Glutamatergic neuron (in vitro differentiated cells): Measurements from ENCODE around the gene RBM19. TPM values are rescaled to one million over a fixed set of nuclear protein-coding genes. Genes with fewer than 3 reads are reported as not detected.

Experiments
- DNase-seq: peaks from one replicate; pipeline ENCODE4 v3.0.0; 2022
- H3K27ac Mint-ChIP-seq: one replicate; pipeline ENCODE4 v1.8.0; 2020; ENCODE audit warnings: mild to moderate bottlenecking, mixed read lengths, inconsistent platforms; ENCODE audit not compliant: unreplicated experiment
- H3K27me3 Mint-ChIP-seq: one replicate; pipeline ENCODE4 v1.8.0; 2020; ENCODE audit warnings: mild to moderate bottlenecking, moderate library complexity, mixed read lengths, inconsistent platforms; ENCODE audit not compliant: unreplicated experiment
- H3K36me3 Mint-ChIP-seq: one replicate; pipeline ENCODE4 v1.8.0; 2020; ENCODE audit warnings: mild to moderate bottlenecking, mixed read lengths, inconsistent platforms; ENCODE audit not compliant: unreplicated experiment
- H3K4me1 Mint-ChIP-seq: one replicate; pipeline ENCODE4 v1.8.0; 2020; ENCODE audit warnings: mild to moderate bottlenecking, low read depth, mixed read lengths, inconsistent platforms; ENCODE audit not compliant: unreplicated experiment
- H3K4me3 Mint-ChIP-seq: one replicate; pipeline ENCODE4 v1.8.0; 2020; ENCODE audit warnings: mild to moderate bottlenecking, mixed read lengths, inconsistent platforms; ENCODE audit not compliant: unreplicated experiment
- H3K9me3 Mint-ChIP-seq: one replicate; pipeline ENCODE4 v1.8.0; 2020; ENCODE audit warnings: mild to moderate bottlenecking, moderate library complexity, mixed read lengths, inconsistent platforms; ENCODE audit not compliant: unreplicated experiment
- total RNA-seq: library from RNA; stranded (reverse); fragmentation: NEBNext Ultra II Directional; extraction: Animal tissue kit (Norgen Biotek cat#: 25700); gene quantifications from one replicate; pipeline ENCODE4 v1.2.1, GENCODE V29; 2021; ENCODE audit not compliant: unreplicated experiment
- TF ChIP-seq, protein P1 (sequence below): fragments of 200-600 bp; sonication (generic); IDR thresholded peaks from one replicate; pipeline ENCODE4 v1.5.0; 2021; ENCODE audit not compliant: partially characterized antibody, unreplicated experiment

Gene RBM19
- total RNA-seq, 1 donor from 2014 or later: 27.4 TPM

DNA sequence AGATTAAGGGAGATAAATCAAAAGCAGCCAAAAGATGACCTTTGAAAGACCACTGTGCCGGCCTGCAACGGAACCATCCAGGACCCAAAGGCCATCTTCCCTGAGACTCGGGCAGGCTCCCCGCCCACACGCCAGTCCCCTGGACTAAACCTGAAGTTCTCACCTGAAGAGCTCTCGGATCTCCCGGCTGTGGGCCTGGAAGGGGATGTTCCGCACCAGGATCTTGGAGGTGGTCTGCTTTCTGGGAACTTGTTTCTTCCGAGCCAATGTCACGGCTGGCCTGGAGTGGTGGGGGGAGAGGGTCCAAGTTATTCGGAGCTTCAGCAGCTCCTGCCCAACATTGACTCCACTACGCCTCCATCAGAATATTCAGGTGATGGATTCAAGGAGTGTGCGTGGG, 51.3 kb downstream of the RBM19 start:
- Mint-ChIP-seq H3K4me3 (no peak overlapping the region), H3K27ac (no peak overlapping the region), H3K27me3 (peaks cover 7% of the 10 kb centered on the region), H3K9me3 (no peaks in the 10 kb centered on the region), H3K4me1 (peaks cover 11% of the 10 kb centered on the region), H3K36me3 (no peaks in the 10 kb centered on the region)
- TF ChIP-seq, protein P1, sequence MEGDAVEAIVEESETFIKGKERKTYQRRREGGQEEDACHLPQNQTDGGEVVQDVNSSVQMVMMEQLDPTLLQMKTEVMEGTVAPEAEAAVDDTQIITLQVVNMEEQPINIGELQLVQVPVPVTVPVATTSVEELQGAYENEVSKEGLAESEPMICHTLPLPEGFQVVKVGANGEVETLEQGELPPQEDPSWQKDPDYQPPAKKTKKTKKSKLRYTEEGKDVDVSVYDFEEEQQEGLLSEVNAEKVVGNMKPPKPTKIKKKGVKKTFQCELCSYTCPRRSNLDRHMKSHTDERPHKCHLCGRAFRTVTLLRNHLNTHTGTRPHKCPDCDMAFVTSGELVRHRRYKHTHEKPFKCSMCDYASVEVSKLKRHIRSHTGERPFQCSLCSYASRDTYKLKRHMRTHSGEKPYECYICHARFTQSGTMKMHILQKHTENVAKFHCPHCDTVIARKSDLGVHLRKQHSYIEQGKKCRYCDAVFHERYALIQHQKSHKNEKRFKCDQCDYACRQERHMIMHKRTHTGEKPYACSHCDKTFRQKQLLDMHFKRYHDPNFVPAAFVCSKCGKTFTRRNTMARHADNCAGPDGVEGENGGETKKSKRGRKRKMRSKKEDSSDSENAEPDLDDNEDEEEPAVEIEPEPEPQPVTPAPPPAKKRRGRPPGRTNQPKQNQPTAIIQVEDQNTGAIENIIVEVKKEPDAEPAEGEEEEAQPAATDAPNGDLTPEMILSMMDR: no peak
- DNase-seq: no peak

DNA sequence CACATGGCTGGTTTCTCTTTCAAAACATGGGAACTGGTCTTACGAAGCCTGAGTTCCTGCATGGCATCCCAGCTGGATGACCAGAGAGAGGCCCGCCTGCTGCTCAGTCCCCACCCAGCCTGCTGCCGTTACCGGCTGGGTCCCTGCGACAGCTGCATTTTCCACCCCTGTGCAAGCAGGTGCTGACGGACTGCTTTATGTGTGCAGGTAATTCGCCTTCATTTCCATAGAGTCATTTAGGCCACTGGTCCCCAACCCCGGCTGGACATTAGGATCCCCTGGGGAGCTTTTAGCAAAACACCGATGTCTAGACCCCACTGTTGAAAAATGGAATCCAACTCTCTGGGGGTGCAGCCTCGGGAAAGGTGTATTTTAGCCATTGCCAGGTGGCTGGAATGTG, 51.9 kb downstream of the RBM19 start:
- H3K27ac Mint-ChIP-seq: no peak overlapping the region
- no peaks in the 10 kb centered on the region for H3K9me3 Mint-ChIP-seq
- no peaks in the 10 kb centered on the region for H3K36me3 Mint-ChIP-seq
- H3K4me1 Mint-ChIP-seq: peaks cover 11% of the 10 kb centered on the region
- TF ChIP-seq, protein P1: no peak
- peak; percentile 33 for DNase-seq
- H3K27me3 Mint-ChIP-seq: peaks cover 7% of the 10 kb centered on the region
- H3K4me3 Mint-ChIP-seq: no peak overlapping the region

DNA sequence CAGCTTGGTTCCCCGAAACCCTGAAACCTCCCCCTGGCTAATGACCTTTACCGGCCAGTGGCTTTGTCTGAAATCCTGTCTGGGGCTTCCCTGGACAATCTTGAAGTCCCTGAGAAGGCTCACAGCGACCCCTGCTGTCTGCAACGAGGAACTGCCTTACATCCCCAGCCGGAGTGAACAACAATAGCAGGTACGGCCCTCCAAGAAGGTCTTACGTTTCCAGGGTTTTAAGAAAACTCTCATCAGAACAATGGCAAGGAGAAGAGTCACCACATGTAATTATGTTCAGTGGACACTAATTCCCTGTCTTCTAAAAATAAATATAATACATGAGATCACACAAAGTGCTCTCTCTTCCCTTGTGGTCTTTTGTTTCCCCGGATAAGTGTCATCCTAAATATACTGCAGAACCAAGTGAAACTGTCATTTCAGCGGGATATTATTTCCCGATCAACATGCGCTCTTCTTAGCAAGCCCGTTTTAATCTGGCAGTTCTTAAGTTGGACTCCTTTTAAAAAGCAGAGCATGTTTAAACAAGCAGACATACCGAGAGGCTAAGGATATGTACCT, 53.3 kb downstream of the RBM19 start:
- TF ChIP-seq, protein P1: peak; percentile 95
- Mint-ChIP-seq H3K9me3 (no peaks in the 10 kb centered on the region), H3K27me3 (peaks cover 7% of the 10 kb centered on the region), H3K27ac (no peak overlapping the region), H3K4me1 (peaks cover 11% of the 10 kb centered on the region), H3K4me3 (no peak overlapping the region), H3K36me3 (no peaks in the 10 kb centered on the region)
- DNase-seq: peak; percentile 89

DNA sequence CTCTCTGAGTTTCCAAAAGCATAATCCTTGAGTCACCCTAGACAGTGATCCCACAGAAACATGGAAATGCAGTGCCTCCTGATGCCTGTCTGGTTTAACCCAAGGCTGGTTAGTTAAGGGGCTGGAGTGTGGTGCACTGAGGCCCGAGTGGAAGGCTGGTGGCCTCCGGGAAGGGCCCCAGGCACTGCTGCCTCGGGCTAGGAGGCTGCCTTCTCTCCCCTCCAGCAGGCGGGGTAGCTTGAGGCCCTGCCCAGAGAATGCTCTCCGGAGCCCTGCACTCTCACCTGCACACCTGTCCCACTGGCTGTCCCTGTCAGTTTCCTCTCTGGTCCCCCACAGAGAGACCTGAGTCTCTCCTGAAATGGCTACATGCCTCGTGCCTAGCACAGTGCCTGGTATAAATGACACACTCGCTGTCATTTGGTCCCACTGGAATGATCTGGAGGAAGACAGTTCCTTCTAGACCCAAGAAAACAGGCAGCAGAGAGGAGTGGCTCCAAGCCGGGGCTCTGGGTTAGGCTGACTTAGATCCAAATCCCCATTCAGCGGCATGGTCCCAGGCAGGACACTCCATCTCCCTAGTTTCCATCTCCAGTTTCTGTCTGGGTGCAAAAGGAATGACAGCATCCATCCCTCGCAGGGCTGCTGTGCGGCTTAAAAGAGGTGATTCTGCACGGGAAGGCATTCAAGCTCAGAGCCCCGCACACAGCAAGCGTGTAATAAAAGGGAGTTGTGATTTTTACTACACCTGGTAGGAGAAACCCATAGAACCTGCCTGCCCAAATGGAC, 54.0 kb downstream of the RBM19 start:
- H3K27ac Mint-ChIP-seq: no peak overlapping the region
- no peaks in the 10 kb centered on the region for H3K36me3 Mint-ChIP-seq
- TF ChIP-seq, protein P1: no peak
- no peaks in the 10 kb centered on the region for H3K9me3 Mint-ChIP-seq
- H3K4me3 Mint-ChIP-seq: no peak overlapping the region
- peaks cover 7% of the 10 kb centered on the region for H3K27me3 Mint-ChIP-seq
- no peak for DNase-seq
- peaks cover 11% of the 10 kb centered on the region for H3K4me1 Mint-ChIP-seq

DNA sequence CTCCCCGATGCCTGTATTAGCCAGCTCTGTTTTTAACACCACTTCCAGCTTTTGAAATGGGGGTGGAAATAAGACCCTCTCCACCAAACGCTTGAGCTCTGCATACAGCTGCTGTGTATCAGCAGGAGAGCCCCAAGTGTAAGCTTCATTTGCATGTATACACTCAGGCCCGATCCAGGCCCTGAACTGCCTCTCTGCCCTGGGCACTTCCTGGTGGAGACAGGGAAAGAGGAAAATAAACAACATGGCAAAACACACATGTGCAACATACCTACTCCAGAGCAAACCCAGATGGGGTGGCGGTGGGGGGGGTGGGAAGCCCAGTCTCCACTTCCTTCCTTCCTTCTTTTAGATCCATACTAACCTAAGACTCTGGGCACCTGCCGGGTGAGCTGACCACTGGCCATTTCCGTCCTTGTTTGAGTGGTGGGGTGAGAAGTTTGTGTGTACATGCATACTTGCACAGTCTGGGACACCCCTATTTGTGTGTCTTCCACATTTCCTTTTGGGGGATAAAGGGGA, 55.3 kb downstream of the RBM19 start:
- no peaks in the 10 kb centered on the region for H3K9me3 Mint-ChIP-seq
- H3K4me1 Mint-ChIP-seq: peaks cover 11% of the 10 kb centered on the region
- H3K27me3 Mint-ChIP-seq: peaks cover 7% of the 10 kb centered on the region
- H3K27ac Mint-ChIP-seq: no peak overlapping the region
- TF ChIP-seq, protein P1: no peak
- no peak for DNase-seq
- H3K4me3 Mint-ChIP-seq: no peak overlapping the region
- H3K36me3 Mint-ChIP-seq: peaks cover 3% of the 10 kb centered on the region
